HG03060 (cell line): ENCODE data around the gene URB2.

Experiments used
- ATAC-seq: cut with Tn5 transposase; IDR thresholded peaks from one replicate; pipeline ENCODE4 v1.9.1; 2021; ENCODE audit warnings: low read depth, moderate number of reproducible peaks; ENCODE audit not compliant: unreplicated experiment

The URB2 gene

GRCh38 chr1:229642970-229643369 lies 16.9 kb downstream of the URB2 start:
- ATAC-seq: no peak

- ATAC-seq: no peak
Measured at GRCh38 chr1:229643996-229644745, 18.1 kb downstream of the URB2 start.

- no peak for ATAC-seq
Measured at GRCh38 chr1:229645324-229645993, 19.4 kb downstream of the URB2 start.

GRCh38 chr1:229648406-229648805 lies 22.4 kb downstream of the URB2 start:
- no peak for ATAC-seq

- no peak for ATAC-seq
Measured at GRCh38 chr1:229650045-229650444, 24.0 kb downstream of the URB2 start.

- no peak for ATAC-seq
Measured at GRCh38 chr1:229651546-229651945, 25.5 kb downstream of the URB2 start.

- ATAC-seq: no peak
Measured at GRCh38 chr1:229653420-229653819, 27.4 kb downstream of the URB2 start.

- ATAC-seq: no peak
Measured at GRCh38 chr1:229655781-229656180, 29.7 kb downstream of the URB2 start.

GRCh38 chr1:229657993-229658755 lies 32.1 kb downstream of the URB2 start:
- no peak for ATAC-seq

GRCh38 chr1:229661022-229661877 lies 35.2 kb downstream of the URB2 start:
- ATAC-seq: no peak

- no peak for ATAC-seq
Measured at GRCh38 chr1:229661897-229662296, 35.9 kb downstream of the URB2 start.

GRCh38 chr1:229664133-229664689 lies 38.2 kb downstream of the URB2 start:
- peak; percentile 49 for ATAC-seq

GRCh38 chr1:229665912-229666558 lies 40.0 kb downstream of the URB2 start:
- no peak for ATAC-seq

- ATAC-seq: no peak
Measured at GRCh38 chr1:229666585-229666984, 40.5 kb downstream of the URB2 start.

- ATAC-seq: no peak
Measured at GRCh38 chr1:229669333-229669732, 43.3 kb downstream of the URB2 start.

GRCh38 chr1:229671310-229671709 lies 45.3 kb downstream of the URB2 start:
- no peak for ATAC-seq

- no peak for ATAC-seq
Measured at GRCh38 chr1:229672246-229672645, 46.2 kb downstream of the URB2 start.

- no peak for ATAC-seq
Measured at GRCh38 chr1:229674042-229674441, 48.0 kb downstream of the URB2 start.

- ATAC-seq: no peak
Measured at GRCh38 chr1:229675396-229675795, 49.3 kb downstream of the URB2 start.

- no peak for ATAC-seq
Measured at GRCh38 chr1:229685149-229685548, 59.1 kb downstream of the URB2 start.
